ENCODE data around the gene KCNMA1.

- TF ChIP-seq POLR2A (IDR thresholded peaks at IDR 0.05), result no peak
- TF ChIP-seq CTCF (IDR thresholded peaks at IDR 0.05), result no peak
- no peak for TF ChIP-seq POLR2AphosphoS5 (IDR thresholded peaks at IDR 0.05; ENCODE audit: insufficient read depth in 1 of 2, low read depth in 1 of 2)
Measured at GRCh38 chr10:77593771-77594470, 43.7 kb downstream of the KCNMA1 start.

All from vagina (tissue), 2 donors.